Neural cell (in vitro differentiated cells): ENCODE measurements around the gene ZNF729.

Experiments
- CTCF ChIP-seq: fragments of 450-650 bp; IDR thresholded peaks from 2 replicates; pipeline ENCODE4 v1.5.1; 2014; ENCODE audit warnings: antibody characterized with exemption, mild to moderate bottlenecking, moderate library complexity; ENCODE audit not compliant: poor library complexity, severe bottlenecking
- POLR2AphosphoS5 ChIP-seq: IDR thresholded peaks from 2 replicates; pipeline ENCODE4 v1.6.1; 2012
- SMC3 ChIP-seq: fragments of 450-650 bp; conservative IDR thresholded peaks from 2 replicates; pipeline ENCODE4 v1.6.1; 2014; ENCODE audit warnings: antibody characterized with exemption, mild to moderate bottlenecking, moderate library complexity; ENCODE audit not compliant: poor library complexity

GRCh38 chr19:22256856-22257255 is 29.4 kb upstream of the ZNF729 start:
- TF ChIP-seq SMC3 (no peak), CTCF (no peak), POLR2AphosphoS5 (no peak)
